WTC11 (cell line): Measurements from ENCODE around the gene YIPF2. TPM values are rescaled to one million over a fixed set of nuclear protein-coding genes. Genes with fewer than 3 reads are reported as not detected.
A peak's percentile ranks its signal among the peaks of the same experiment; 100 is the strongest.

Source experiments
- ATAC-seq: fragments of 200-7000 bp; cut with Tn5 transposase; 2 replicates; pipeline ENCODE4 v1.10.0; 2021; ENCODE audit warnings: mild to moderate bottlenecking, moderate library complexity
- CTCF ChIA-PET: fragments of 300-600 bp; sonication (Branson Sonifier 250); formaldehyde crosslinking; loops from one replicate; lab custom pipeline; 2021; ENCODE audit warnings: antibody characterized with exemption; lab: Charles Lee
- POLR2A ChIA-PET: fragments of 350-600 bp; sonication (Branson Sonifier 250); formaldehyde crosslinking; loops from one replicate; lab custom pipeline; 2021; ENCODE audit warnings: antibody characterized with exemption; lab: Charles Lee
- DNase-seq: peaks from one replicate; pipeline ENCODE4 v3.0.0; 2021; ENCODE audit warnings: low spot score
- H3K27ac Mint-ChIP-seq: 2 replicates; pipeline ENCODE4 v1.8.0; 2021; ENCODE audit warnings: mixed read lengths
- H3K27me3 Mint-ChIP-seq: 2 replicates; pipeline ENCODE4 v1.8.0; 2021; ENCODE audit warnings: low read depth, mild to moderate bottlenecking, moderate library complexity, mixed read lengths
- H3K36me3 Mint-ChIP-seq: 2 replicates; pipeline ENCODE4 v1.8.0; 2021; ENCODE audit warnings: mixed read lengths
- H3K4me1 Mint-ChIP-seq: 2 replicates; pipeline ENCODE4 v1.8.0; 2022; ENCODE audit warnings: mixed read lengths
- H3K4me3 Mint-ChIP-seq: 2 replicates; pipeline ENCODE4 v1.8.0; 2021; ENCODE audit warnings: mild to moderate bottlenecking, moderate library complexity, mixed read lengths
- H3K9me3 Mint-ChIP-seq: 2 replicates; pipeline ENCODE4 v1.8.0; 2021; ENCODE audit warnings: mixed read lengths
- CBFB ChIP-seq: sonication (generic); formaldehyde crosslinking; IDR thresholded peaks from 2 replicates; pipeline ENCODE4 v1.8.1; 2022; ENCODE audit warnings: mild to moderate bottlenecking, low read depth, missing genetic modification reagents
- FOXJ3 ChIP-seq: sonication (generic); formaldehyde crosslinking; IDR thresholded peaks from 2 replicates; pipeline ENCODE4 v1.9.0; 2021; ENCODE audit warnings: missing genetic modification reagents, mild to moderate bottlenecking, borderline replicate concordance
- FOXP1 ChIP-seq: sonication (generic); formaldehyde crosslinking; IDR thresholded peaks from 2 replicates; pipeline ENCODE4 v1.8.0; 2022; ENCODE audit warnings: missing genetic modification reagents, mild to moderate bottlenecking, moderate library complexity, borderline replicate concordance
- IRF2 ChIP-seq: sonication (generic); formaldehyde crosslinking; IDR thresholded peaks from 2 replicates; pipeline ENCODE4 v1.8.0; 2022; ENCODE audit warnings: low read depth, missing genetic modification reagents, borderline replicate concordance
- NFATC4 ChIP-seq: fragments of 250-450 bp; sonication (Bioruptor Pico); IDR thresholded peaks from 2 replicates; pipeline ENCODE4 v1.9.0; 2021; ENCODE audit warnings: mild to moderate bottlenecking
- NR1H2 ChIP-seq: sonication (generic); formaldehyde crosslinking; IDR thresholded peaks from 2 replicates; pipeline ENCODE4 v1.9.0; 2021; ENCODE audit warnings: mild to moderate bottlenecking, moderate library complexity, missing genetic modification reagents
- NR3C1 ChIP-seq: sonication (generic); formaldehyde crosslinking; conservative IDR thresholded peaks from 2 replicates; pipeline ENCODE4 v1.8.1; 2023; ENCODE audit warnings: low read depth, mild to moderate bottlenecking, missing genetic modification reagents
- RORB ChIP-seq: fragments of 250-450 bp; sonication (Bioruptor Pico); IDR thresholded peaks from 2 replicates; pipeline ENCODE4 v1.9.0; 2021; ENCODE audit warnings: mild to moderate bottlenecking
- SP1 ChIP-seq: sonication (generic); formaldehyde crosslinking; conservative IDR thresholded peaks from 2 replicates; pipeline ENCODE4 v1.8.1; 2022; ENCODE audit warnings: missing genetic modification reagents
- TCF7 ChIP-seq: sonication (generic); formaldehyde crosslinking; IDR thresholded peaks from 2 replicates; pipeline ENCODE4 v1.8.0; 2022; ENCODE audit warnings: mild to moderate bottlenecking, low read depth, missing genetic modification reagents, moderate library complexity
- TEAD4 ChIP-seq: sonication (generic); formaldehyde crosslinking; IDR thresholded peaks from 2 replicates; pipeline ENCODE4 v1.8.0; 2022; ENCODE audit warnings: mild to moderate bottlenecking, missing genetic modification reagents
- TP53 ChIP-seq: sonication (generic); formaldehyde crosslinking; IDR thresholded peaks from 2 replicates; pipeline ENCODE4 v1.8.1; 2023; ENCODE audit warnings: mild to moderate bottlenecking, missing genetic modification reagents
- ZNF263 ChIP-seq: sonication (generic); formaldehyde crosslinking; IDR thresholded peaks from 2 replicates; pipeline ENCODE4 v1.8.1; 2022; ENCODE audit warnings: low read depth, mild to moderate bottlenecking, moderate library complexity, missing genetic modification reagents
- ZNF416 ChIP-seq: fragments of 250-450 bp; sonication (Bioruptor Pico); IDR thresholded peaks from 2 replicates; pipeline ENCODE4 v1.9.0; 2021; ENCODE audit warnings: mild to moderate bottlenecking, inconsistent platforms
- total RNA-seq: library from RNA; stranded (reverse); gene quantifications from 3 replicates; pipeline ENCODE4 v1.2.3, GENCODE V29; 2021
- TF ChIP-seq, protein P1 (sequence below): fragments of 250-450 bp; sonication (Bioruptor Pico); IDR thresholded peaks from 2 replicates; pipeline ENCODE4 v1.9.0; 2021; ENCODE audit warnings: mild to moderate bottlenecking, borderline replicate concordance
- TF ChIP-seq, protein P2 (sequence below): fragments of 250-450 bp; sonication (Bioruptor Pico); IDR thresholded peaks from 2 replicates; pipeline ENCODE4 v1.9.0; 2021; ENCODE audit warnings: mild to moderate bottlenecking
- TF ChIP-seq, protein P3 (sequence below): sonication (generic); formaldehyde crosslinking; IDR thresholded peaks from 2 replicates; pipeline ENCODE4 v1.8.0; 2022; ENCODE audit warnings: missing genetic modification reagents

The YIPF2 gene
- total RNA-seq, 1 experiment from 2014 or later, result 65.5 TPM

DNA sequence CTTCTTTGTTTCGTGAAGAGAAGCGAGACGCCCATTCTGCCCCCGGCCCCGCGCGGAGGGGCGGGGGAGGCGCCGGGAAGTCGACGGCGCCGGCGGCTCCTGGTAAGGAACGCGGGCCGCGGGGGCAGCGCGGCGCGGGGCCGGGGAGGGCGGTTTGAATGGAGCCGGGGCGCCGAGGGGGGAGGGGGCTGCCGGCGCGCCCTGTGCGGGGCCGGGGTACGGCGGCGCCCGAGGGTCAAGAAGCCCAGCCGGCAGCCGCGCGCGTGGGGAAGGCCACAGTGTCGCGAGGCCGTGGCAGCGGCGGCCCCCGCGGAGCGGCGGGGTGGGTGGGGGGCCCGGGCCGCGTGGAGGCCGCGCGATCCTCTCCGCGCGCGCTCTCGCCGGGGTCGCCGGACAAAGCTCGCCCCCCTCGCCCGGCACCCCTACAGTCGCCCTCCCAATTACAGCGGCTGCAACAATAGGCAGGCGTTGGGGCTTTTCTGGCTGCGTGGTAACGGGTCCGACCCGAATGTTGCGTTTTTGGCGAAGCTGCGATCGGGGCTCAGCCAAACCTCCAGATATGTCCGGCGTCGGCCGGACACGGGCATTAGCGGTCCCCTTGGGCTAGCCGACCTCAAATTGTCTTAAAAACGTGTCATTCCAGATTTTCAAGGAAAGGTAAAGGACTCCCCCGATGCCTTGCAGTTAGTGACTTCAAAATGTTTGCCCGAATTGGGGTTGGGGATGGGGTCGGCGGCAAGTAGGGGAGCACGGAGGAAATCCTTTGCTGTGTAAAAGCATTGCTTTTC lies 32.8 kb upstream of the YIPF2 start (continued):
- TF ChIP-seq, protein P1, sequence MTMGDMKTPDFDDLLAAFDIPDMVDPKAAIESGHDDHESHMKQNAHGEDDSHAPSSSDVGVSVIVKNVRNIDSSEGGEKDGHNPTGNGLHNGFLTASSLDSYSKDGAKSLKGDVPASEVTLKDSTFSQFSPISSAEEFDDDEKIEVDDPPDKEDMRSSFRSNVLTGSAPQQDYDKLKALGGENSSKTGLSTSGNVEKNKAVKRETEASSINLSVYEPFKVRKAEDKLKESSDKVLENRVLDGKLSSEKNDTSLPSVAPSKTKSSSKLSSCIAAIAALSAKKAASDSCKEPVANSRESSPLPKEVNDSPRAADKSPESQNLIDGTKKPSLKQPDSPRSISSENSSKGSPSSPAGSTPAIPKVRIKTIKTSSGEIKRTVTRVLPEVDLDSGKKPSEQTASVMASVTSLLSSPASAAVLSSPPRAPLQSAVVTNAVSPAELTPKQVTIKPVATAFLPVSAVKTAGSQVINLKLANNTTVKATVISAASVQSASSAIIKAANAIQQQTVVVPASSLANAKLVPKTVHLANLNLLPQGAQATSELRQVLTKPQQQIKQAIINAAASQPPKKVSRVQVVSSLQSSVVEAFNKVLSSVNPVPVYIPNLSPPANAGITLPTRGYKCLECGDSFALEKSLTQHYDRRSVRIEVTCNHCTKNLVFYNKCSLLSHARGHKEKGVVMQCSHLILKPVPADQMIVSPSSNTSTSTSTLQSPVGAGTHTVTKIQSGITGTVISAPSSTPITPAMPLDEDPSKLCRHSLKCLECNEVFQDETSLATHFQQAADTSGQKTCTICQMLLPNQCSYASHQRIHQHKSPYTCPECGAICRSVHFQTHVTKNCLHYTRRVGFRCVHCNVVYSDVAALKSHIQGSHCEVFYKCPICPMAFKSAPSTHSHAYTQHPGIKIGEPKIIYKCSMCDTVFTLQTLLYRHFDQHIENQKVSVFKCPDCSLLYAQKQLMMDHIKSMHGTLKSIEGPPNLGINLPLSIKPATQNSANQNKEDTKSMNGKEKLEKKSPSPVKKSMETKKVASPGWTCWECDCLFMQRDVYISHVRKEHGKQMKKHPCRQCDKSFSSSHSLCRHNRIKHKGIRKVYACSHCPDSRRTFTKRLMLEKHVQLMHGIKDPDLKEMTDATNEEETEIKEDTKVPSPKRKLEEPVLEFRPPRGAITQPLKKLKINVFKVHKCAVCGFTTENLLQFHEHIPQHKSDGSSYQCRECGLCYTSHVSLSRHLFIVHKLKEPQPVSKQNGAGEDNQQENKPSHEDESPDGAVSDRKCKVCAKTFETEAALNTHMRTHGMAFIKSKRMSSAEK (CRISPR knock-in tag), result no peak
- TF ChIP-seq CBFB (CRISPR knock-in tag) (no peak), ZNF416 (CRISPR knock-in tag) (no peak), FOXP1 (CRISPR knock-in tag) (no peak), ZNF263 (no peak), RORB (no peak), SP1 (CRISPR knock-in tag) (no peak), TEAD4 (no peak), TCF7 (CRISPR knock-in tag) (0 out of 2 replicates have a peak, but pooled peaks have one; percentile 54)
- TF ChIP-seq, protein P2, sequence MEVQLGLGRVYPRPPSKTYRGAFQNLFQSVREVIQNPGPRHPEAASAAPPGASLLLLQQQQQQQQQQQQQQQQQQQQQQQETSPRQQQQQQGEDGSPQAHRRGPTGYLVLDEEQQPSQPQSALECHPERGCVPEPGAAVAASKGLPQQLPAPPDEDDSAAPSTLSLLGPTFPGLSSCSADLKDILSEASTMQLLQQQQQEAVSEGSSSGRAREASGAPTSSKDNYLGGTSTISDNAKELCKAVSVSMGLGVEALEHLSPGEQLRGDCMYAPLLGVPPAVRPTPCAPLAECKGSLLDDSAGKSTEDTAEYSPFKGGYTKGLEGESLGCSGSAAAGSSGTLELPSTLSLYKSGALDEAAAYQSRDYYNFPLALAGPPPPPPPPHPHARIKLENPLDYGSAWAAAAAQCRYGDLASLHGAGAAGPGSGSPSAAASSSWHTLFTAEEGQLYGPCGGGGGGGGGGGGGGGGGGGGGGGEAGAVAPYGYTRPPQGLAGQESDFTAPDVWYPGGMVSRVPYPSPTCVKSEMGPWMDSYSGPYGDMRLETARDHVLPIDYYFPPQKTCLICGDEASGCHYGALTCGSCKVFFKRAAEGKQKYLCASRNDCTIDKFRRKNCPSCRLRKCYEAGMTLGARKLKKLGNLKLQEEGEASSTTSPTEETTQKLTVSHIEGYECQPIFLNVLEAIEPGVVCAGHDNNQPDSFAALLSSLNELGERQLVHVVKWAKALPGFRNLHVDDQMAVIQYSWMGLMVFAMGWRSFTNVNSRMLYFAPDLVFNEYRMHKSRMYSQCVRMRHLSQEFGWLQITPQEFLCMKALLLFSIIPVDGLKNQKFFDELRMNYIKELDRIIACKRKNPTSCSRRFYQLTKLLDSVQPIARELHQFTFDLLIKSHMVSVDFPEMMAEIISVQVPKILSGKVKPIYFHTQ (CRISPR knock-in tag), result no peak

DNA sequence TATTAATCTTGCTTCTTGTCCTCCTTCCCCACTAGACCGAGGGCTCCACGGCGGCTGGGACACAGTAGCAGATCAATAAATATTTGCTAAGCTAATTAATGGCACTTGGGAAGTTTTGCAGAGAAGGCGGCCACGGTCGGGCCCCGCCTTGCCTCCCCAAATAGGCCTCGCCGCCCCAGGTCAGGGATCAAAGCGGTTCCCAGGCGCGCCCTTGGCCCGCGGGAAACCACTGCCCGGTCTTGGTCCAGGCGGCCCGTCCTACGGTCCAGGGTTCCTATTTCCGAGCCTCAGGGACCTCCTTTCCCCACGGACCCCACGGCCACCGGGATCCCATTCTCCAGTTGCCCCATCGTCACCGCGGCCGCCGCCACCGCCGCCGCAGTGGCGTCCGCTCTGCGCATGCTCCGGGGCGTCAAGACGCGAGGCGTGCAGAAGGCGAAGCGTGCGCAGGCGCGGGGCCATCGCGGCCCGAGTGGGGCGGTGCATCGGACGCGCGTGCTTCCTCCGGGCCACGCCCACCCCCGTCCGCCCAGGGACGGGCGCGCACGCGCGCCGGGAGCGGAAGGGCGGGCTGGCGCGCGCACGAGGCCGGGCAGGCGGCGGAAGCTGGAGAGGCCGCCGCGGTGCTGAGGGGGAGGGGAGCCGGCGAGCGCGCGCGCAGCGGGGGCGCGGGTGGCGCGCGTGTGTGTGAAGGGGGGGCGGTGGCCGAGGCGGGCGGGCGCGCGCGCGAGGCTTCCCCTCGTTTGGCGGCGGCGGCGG lies 32.1 kb upstream of the YIPF2 start, which contains the start of gene SMARCA4:
TSS of gene SMARCA4 (plus strand) at position 717 of the 759 bp plus-strand sequence. CDS start 23,122 bp downstream, outside the sequence.
- Mint-ChIP-seq H3K4me1 (peaks cover 19% of the 10 kb centered on the region), H3K4me3 (peak within 1 kb of the TSS; percentile 95), H3K9me3 (peaks cover 2% of the 10 kb centered on the region; the same call in 1 of the 2 replicates), H3K36me3 (0 out of 2 replicates have a peak, but pooled peaks cover 2% of the 10 kb centered on the region), H3K27ac (peak within 1 kb of the TSS; percentile 86), H3K27me3 (no peaks in the 10 kb centered on the region; the same call in 1 of the 2 replicates)
- POLR2A ChIA-PET, result interaction anchor here (0.6 to 1.4 kb wide), 3 partner anchors 24 to 166 kb away, joined by 3 to 4 read pairs (median 4); no protein-coding TSS in a partner anchor
- DNase-seq (peak; percentile 96), ATAC-seq (peak; percentile 88)
- CTCF ChIA-PET, result interaction anchor here (0.6 to 9.3 kb wide), 4 partner anchors 19 to 96 kb away, joined by 3 to 77 read pairs (median 3); no protein-coding TSS in a partner anchor
- TF ChIP-seq NR1H2 (CRISPR knock-in tag) (no peak), TP53 (CRISPR knock-in tag) (no peak; the same call in 1 of the 2 replicates), FOXJ3 (CRISPR knock-in tag) (no peak), IRF2 (no peak), NR3C1 (peak; percentile 93; the same call in 1 of the 2 replicates), NFATC4 (CRISPR knock-in tag) (no peak), ZNF416 (CRISPR knock-in tag) (no peak)
- TF ChIP-seq, protein P1 (CRISPR knock-in tag), result no peak
- TF ChIP-seq, protein P3, sequence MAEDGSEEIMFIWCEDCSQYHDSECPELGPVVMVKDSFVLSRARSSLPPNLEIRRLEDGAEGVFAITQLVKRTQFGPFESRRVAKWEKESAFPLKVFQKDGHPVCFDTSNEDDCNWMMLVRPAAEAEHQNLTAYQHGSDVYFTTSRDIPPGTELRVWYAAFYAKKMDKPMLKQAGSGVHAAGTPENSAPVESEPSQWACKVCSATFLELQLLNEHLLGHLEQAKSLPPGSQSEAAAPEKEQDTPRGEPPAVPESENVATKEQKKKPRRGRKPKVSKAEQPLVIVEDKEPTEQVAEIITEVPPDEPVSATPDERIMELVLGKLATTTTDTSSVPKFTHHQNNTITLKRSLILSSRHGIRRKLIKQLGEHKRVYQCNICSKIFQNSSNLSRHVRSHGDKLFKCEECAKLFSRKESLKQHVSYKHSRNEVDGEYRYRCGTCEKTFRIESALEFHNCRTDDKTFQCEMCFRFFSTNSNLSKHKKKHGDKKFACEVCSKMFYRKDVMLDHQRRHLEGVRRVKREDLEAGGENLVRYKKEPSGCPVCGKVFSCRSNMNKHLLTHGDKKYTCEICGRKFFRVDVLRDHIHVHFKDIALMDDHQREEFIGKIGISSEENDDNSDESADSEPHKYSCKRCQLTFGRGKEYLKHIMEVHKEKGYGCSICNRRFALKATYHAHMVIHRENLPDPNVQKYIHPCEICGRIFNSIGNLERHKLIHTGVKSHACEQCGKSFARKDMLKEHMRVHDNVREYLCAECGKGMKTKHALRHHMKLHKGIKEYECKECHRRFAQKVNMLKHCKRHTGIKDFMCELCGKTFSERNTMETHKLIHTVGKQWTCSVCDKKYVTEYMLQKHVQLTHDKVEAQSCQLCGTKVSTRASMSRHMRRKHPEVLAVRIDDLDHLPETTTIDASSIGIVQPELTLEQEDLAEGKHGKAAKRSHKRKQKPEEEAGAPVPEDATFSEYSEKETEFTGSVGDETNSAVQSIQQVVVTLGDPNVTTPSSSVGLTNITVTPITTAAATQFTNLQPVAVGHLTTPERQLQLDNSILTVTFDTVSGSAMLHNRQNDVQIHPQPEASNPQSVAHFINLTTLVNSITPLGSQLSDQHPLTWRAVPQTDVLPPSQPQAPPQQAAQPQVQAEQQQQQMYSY (CRISPR knock-in tag), result no peak
